ENCODE results near the gene NEDD1.

The NEDD1 gene

GRCh38 chr12:96870946-96871345, 36.1 kb upstream of the NEDD1 start:
- TF ChIP-seq CTCF (IDR thresholded peaks at IDR 0.05; ENCODE audit: insufficient read depth, low read length, poor library complexity, severe bottlenecking) = no peak
- no peak for TF ChIP-seq EZH2phosphoT487 (conservative IDR thresholded peaks at IDR 0.05; ENCODE audit: low read length)
- Histone ChIP-seq H3K9ac (ENCODE audit: low read length) (no peak overlapping the region), H3K4me3 (ENCODE audit: insufficient read depth, low read length, poor library complexity, severe bottlenecking) (no peak overlapping the region), H2AFZ (ENCODE audit: low read depth, low read length, severe bottlenecking) (no peak overlapping the region), H4K20me1 (ENCODE audit: low read depth, low read length) (no peaks in the 10 kb centered on the region), H3K4me2 (ENCODE audit: low read depth, low read length, poor library complexity, severe bottlenecking) (no peak overlapping the region), H3K9me2 (replicated peaks; ENCODE audit: insufficient read depth, low read length) (no peaks in the 10 kb centered on the region), H3K27me3 (ENCODE audit: low read length) (no peaks in the 10 kb centered on the region), H3F3A (ENCODE audit: insufficient read depth) (no peaks in the 10 kb centered on the region), H3K27ac (ENCODE audit: low read depth, low read length) (no peak overlapping the region), H3K79me2 (ENCODE audit: insufficient read depth, low read length) (no peaks in the 10 kb centered on the region), H3K9me3 (ENCODE audit: insufficient read depth, low read length) (no peaks in the 10 kb centered on the region), H3K36me3 (ENCODE audit: low read length) (no peaks in the 10 kb centered on the region)

DNA sequence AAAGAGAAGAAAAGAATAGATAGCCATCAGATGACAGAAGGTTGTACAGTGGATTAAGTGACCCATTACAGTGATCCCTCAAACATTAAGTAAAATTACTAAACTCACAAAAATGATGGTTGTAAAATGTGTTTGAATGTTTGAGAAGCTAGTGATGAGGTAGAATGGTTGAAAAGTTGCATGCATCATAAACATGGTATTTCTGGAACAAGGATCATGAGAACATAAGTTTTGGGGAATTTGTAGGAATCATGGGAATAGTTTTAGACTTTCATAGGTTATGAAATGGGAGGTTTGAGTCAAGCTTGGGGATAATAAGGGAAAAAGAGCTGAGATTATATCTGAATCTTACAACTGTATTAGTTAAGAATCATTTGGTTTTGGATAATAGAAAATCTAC, 34.1 kb upstream of the NEDD1 start:
- Histone ChIP-seq H3K4me2 (ENCODE audit: low read depth, low read length, poor library complexity, severe bottlenecking) (no peak overlapping the region), H3K9me2 (replicated peaks; ENCODE audit: insufficient read depth, low read length) (no peaks in the 10 kb centered on the region), H3K9ac (ENCODE audit: low read length) (no peak overlapping the region), H3K27me3 (ENCODE audit: low read length) (no peaks in the 10 kb centered on the region), H3K4me3 (ENCODE audit: insufficient read depth, low read length, poor library complexity, severe bottlenecking) (no peak overlapping the region), H3K9me3 (ENCODE audit: insufficient read depth, low read length) (no peaks in the 10 kb centered on the region), H3K36me3 (ENCODE audit: low read length) (no peaks in the 10 kb centered on the region), H4K20me1 (ENCODE audit: low read depth, low read length) (no peaks in the 10 kb centered on the region), H2AFZ (ENCODE audit: low read depth, low read length, severe bottlenecking) (no peak overlapping the region), H3K79me2 (ENCODE audit: insufficient read depth, low read length) (no peaks in the 10 kb centered on the region), H3K27ac (ENCODE audit: low read depth, low read length) (no peak overlapping the region), H3F3A (ENCODE audit: insufficient read depth) (no peaks in the 10 kb centered on the region)
- no peak for TF ChIP-seq EZH2phosphoT487 (conservative IDR thresholded peaks at IDR 0.05; ENCODE audit: low read length)
- no peak for TF ChIP-seq CTCF (IDR thresholded peaks at IDR 0.05; ENCODE audit: insufficient read depth, low read length, poor library complexity, severe bottlenecking)

GRCh38 chr12:96874211-96874610, 32.8 kb upstream of the NEDD1 start:
- H3K9me2 ChIP-seq (replicated peaks; ENCODE audit: insufficient read depth, low read length) = no peaks in the 10 kb centered on the region
- no peaks in the 10 kb centered on the region for H3F3A ChIP-seq (ENCODE audit: insufficient read depth)
- no peaks in the 10 kb centered on the region for H3K27me3 ChIP-seq (ENCODE audit: low read length)
- H3K36me3 ChIP-seq (ENCODE audit: low read length) = no peaks in the 10 kb centered on the region
- H3K9me3 ChIP-seq (ENCODE audit: insufficient read depth, low read length) = no peaks in the 10 kb centered on the region
- no peaks in the 10 kb centered on the region for H3K79me2 ChIP-seq (ENCODE audit: insufficient read depth, low read length)
- H3K27ac ChIP-seq (ENCODE audit: low read depth, low read length) = no peak overlapping the region
- no peaks in the 10 kb centered on the region for H4K20me1 ChIP-seq (ENCODE audit: low read depth, low read length)
- no peak overlapping the region for H2AFZ ChIP-seq (ENCODE audit: low read depth, low read length, severe bottlenecking)
- H3K4me2 ChIP-seq (ENCODE audit: low read depth, low read length, poor library complexity, severe bottlenecking) = no peak overlapping the region
- no peak overlapping the region for H3K4me3 ChIP-seq (ENCODE audit: insufficient read depth, low read length, poor library complexity, severe bottlenecking)
- H3K9ac ChIP-seq (ENCODE audit: low read length) = no peak overlapping the region
- TF ChIP-seq EZH2phosphoT487 (conservative IDR thresholded peaks at IDR 0.05; ENCODE audit: low read length) (no peak), CTCF (IDR thresholded peaks at IDR 0.05; ENCODE audit: insufficient read depth, low read length, poor library complexity, severe bottlenecking) (no peak)

DNA sequence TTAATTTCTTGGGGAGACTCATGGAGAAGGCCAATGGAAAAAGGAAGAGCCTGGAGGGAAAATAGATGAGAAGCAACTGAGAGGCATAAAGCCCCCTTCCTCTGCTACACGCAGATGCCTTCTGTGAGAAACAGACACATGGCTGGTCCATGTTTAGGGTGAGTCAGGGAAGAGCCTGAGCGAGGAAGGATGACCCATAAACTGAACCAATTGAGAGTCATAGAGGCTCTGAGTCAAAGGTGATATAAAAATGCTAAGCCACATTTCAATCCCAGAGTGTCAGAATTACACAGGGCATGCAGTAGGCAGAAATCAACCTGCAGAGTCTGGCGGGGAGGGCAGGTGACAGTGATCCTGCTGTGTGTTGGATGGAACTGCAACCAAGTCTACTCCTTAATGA, 30.1 kb upstream of the NEDD1 start:
- Histone ChIP-seq H3K27ac (ENCODE audit: low read depth, low read length) (no peak overlapping the region), H3K36me3 (ENCODE audit: low read length) (no peaks in the 10 kb centered on the region), H3F3A (ENCODE audit: insufficient read depth) (no peaks in the 10 kb centered on the region), H3K4me3 (ENCODE audit: insufficient read depth, low read length, poor library complexity, severe bottlenecking) (no peak overlapping the region), H3K79me2 (ENCODE audit: insufficient read depth, low read length) (no peaks in the 10 kb centered on the region), H3K9me3 (ENCODE audit: insufficient read depth, low read length) (no peaks in the 10 kb centered on the region), H3K9ac (ENCODE audit: low read length) (no peak overlapping the region), H3K4me2 (ENCODE audit: low read depth, low read length, poor library complexity, severe bottlenecking) (no peak overlapping the region), H4K20me1 (ENCODE audit: low read depth, low read length) (no peaks in the 10 kb centered on the region), H3K9me2 (replicated peaks; ENCODE audit: insufficient read depth, low read length) (no peaks in the 10 kb centered on the region), H2AFZ (ENCODE audit: low read depth, low read length, severe bottlenecking) (no peak overlapping the region), H3K27me3 (ENCODE audit: low read length) (no peaks in the 10 kb centered on the region)
- TF ChIP-seq EZH2phosphoT487 (conservative IDR thresholded peaks at IDR 0.05; ENCODE audit: low read length) (no peak), CTCF (IDR thresholded peaks at IDR 0.05; ENCODE audit: insufficient read depth, low read length, poor library complexity, severe bottlenecking) (no peak)
